Stimulated activated naive B cell treated with anti-CD40 and anti-IgM and Interleukin-4, amounts not matched to agents 10 μg/mL and 1 μg/mL and 100 μg/mL, for 72 hours (primary cell): Measurements from ENCODE around the gene NPBWR2.

Experiments
- ATAC-seq, 2 donors: fragments of 150-1000 bp; cut with Tn5 transposase; replicated peaks; 2 replicates each; pipeline ENCODE4 v1.10.0; 2021; ENCODE audit warnings: moderate library complexity in 1 of 2
- DNase-seq: peaks from one replicate; pipeline ENCODE4 v3.0.0; 2021
- H3K27ac Mint-ChIP-seq: one replicate; pipeline ENCODE4 v1.8.0; 2022; ENCODE audit warnings: mild to moderate bottlenecking, mixed read lengths
- H3K27me3 Mint-ChIP-seq, 2 donors: one replicate each; pipeline ENCODE4 v1.8.0; 2022; ENCODE audit warnings: mixed read lengths in 2 of 2
- H3K36me3 Mint-ChIP-seq, 2 donors: one replicate each; pipeline ENCODE4 v1.8.0; 2022; ENCODE audit warnings: mixed read lengths in 2 of 2, mild to moderate bottlenecking in 1 of 2
- H3K4me1 Mint-ChIP-seq, 2 donors: one replicate each; pipeline ENCODE4 v1.8.0; 2022; ENCODE audit warnings: mixed read lengths in 2 of 2, mild to moderate bottlenecking in 1 of 2
- H3K4me3 Mint-ChIP-seq, 2 donors: one replicate each; pipeline ENCODE4 v1.8.0; 2022; ENCODE audit warnings: mild to moderate bottlenecking in 2 of 2, mixed read lengths in 2 of 2, moderate library complexity in 1 of 2
- H3K9me3 Mint-ChIP-seq, 2 donors: one replicate each; pipeline ENCODE4 v1.8.0; 2022; ENCODE audit warnings: mixed read lengths in 2 of 2, mild to moderate bottlenecking in 1 of 2

Gene NPBWR2

DNA sequence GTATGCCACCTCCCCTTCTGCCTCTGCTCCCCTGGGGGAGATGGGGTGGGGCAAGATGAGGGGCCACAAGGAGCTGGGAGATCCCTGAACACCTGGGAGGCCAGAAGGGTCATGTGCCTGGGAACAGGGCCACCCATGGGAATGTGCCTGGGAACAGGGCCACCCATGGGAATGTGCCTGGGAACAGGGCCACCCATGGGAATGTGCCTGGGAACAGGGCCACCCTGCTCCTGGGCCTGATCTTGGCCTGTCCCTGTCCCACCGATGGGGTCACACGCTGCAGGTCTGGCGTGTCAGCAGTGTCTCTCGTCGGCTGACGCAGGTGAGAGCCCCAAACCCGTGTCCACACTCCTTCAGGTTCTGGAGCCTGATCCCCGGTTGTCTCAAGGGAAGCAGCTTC, 32.4 kb downstream of the NPBWR2 start:
- peak overlapping the region; percentile 76 for H3K27ac Mint-ChIP-seq

DNA sequence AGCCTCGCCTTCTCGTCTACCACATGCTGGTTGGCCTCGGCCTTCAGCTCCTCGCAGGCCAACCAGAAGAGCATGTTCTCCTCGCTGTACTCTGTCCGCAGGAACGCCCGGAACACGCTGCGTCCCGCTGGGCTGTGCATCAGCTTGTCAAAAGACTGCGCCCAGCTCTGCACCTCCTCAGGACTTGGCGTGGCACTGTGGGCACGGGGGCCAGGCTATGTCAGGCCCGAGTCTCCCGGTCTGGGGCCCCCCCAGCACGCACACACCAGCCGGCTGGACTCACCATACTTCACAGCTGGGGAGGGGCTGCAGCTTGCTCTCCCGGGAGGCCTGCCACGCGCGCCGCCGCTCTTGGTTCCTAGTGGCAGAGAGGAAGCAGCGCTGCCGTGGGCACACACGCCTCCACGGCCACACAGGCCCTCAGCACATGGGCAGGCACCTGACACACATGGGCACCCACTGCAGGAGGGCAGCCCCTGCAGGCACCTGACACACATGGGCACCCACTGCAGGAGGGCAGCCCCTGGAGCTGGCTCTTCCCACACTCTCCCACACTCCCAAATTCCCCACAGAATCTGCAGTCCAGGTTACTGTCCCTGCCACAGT, 33.1 kb downstream of the NPBWR2 start:
- Mint-ChIP-seq H3K4me3 (no peak overlapping the region), H3K27ac (peak overlapping the region; percentile 7), H3K36me3 (peaks cover 19 to 33% of the 10 kb centered on the region in 2 donors), H3K27me3 (no peaks in the 10 kb centered on the region), H3K9me3 (no peaks in the 10 kb centered on the region), H3K4me1 (peaks cover 38 to 84% of the 10 kb centered on the region in 2 donors)
- DNase-seq: no peak
- ATAC-seq: no peak

More for the DNA sequence above, 32.4 kb downstream of the NPBWR2 start:
- Mint-ChIP-seq H3K4me1 (peaks cover 38 to 78% of the 10 kb centered on the region in 2 donors), H3K27me3 (no peaks in the 10 kb centered on the region), H3K36me3 (peaks cover 19 to 33% of the 10 kb centered on the region in 2 donors), H3K4me3 (no peak overlapping the region), H3K9me3 (no peaks in the 10 kb centered on the region)
- DNase-seq: no peak
- no peak for ATAC-seq

DNA sequence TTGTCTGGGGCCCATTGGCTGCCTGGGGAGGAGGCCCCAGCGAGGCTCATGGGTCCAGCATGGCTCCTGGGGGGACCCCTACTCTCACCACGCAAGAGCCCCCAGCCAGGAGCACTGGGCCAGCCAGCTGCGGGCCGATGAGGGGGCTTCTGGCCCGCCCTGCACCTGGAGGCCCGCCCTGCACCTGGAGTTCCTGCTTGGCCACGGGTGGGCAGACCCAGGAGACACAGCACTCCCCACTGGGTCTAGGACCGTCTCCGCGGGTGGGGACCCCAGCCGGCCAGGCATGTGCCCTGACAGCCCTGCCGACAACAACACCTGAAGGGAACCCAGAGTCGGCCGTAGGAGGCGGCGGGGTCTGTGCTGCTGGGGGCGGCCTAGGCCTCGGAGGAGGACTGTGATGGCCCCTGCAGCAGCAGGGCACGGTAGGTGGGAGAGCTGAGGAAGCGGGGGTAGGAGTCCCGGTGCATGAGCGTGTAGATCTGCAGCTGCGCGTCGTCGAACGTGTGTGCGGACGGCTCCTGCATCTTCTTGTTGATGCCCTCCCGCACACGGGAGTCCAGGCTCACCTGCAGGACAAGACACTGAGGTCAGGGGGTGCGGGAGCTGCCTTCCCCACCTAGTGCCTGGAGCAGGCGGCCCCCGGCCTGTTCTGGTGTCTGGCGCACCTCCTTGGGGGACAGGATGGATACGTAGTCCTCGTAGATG, 33.7 kb downstream of the NPBWR2 start:
- DNase-seq (no peak), ATAC-seq (no peak)
- H3K27me3 Mint-ChIP-seq: no peaks in the 10 kb centered on the region
- peaks cover 38 to 84% of the 10 kb centered on the region in 2 donors for H3K4me1 Mint-ChIP-seq
- no peak overlapping the region for H3K4me3 Mint-ChIP-seq
- peaks cover 14 to 33% of the 10 kb centered on the region in 2 donors for H3K36me3 Mint-ChIP-seq
- no peak overlapping the region for H3K27ac Mint-ChIP-seq
- no peaks in the 10 kb centered on the region for H3K9me3 Mint-ChIP-seq

DNA sequence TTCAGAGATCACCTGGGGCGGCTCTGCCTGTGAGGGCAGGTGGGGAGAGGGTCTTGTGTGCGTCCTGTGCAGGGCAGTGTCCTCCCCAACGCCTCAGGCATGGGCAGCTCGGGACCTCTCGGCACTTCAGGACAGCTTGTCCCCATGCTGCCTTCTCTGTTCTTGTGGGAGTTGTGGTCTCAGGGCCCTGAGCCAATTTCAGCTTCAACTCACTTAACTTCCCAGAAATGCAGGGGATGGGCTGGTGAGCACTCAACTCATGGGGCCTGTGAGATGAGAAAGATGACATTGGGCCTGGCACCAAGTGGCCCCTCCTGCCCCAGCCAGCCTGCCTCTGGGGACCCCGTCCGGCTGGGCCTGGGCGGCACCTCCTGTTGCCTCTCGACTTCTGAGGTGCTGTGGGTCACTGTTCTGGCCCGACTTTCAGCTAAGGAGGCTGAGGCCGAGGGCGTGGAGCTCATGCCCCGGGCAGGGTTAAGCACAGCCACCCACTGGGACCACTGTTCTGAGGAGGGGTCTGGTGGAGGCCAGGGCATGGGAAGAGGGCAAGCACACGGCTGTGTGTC, 34.8 kb downstream of the NPBWR2 start:
- peak overlapping the region; percentile 87 for H3K27ac Mint-ChIP-seq
- H3K4me3 Mint-ChIP-seq: no peak overlapping the region
- DNase-seq (no peak), ATAC-seq (no peak)
- H3K4me1 Mint-ChIP-seq: peaks cover 42 to 82% of the 10 kb centered on the region in 2 donors
- H3K27me3 Mint-ChIP-seq: no peaks in the 10 kb centered on the region
- no peaks in the 10 kb centered on the region for H3K9me3 Mint-ChIP-seq
- H3K36me3 Mint-ChIP-seq: peaks cover 12 to 29% of the 10 kb centered on the region in 2 donors

DNA sequence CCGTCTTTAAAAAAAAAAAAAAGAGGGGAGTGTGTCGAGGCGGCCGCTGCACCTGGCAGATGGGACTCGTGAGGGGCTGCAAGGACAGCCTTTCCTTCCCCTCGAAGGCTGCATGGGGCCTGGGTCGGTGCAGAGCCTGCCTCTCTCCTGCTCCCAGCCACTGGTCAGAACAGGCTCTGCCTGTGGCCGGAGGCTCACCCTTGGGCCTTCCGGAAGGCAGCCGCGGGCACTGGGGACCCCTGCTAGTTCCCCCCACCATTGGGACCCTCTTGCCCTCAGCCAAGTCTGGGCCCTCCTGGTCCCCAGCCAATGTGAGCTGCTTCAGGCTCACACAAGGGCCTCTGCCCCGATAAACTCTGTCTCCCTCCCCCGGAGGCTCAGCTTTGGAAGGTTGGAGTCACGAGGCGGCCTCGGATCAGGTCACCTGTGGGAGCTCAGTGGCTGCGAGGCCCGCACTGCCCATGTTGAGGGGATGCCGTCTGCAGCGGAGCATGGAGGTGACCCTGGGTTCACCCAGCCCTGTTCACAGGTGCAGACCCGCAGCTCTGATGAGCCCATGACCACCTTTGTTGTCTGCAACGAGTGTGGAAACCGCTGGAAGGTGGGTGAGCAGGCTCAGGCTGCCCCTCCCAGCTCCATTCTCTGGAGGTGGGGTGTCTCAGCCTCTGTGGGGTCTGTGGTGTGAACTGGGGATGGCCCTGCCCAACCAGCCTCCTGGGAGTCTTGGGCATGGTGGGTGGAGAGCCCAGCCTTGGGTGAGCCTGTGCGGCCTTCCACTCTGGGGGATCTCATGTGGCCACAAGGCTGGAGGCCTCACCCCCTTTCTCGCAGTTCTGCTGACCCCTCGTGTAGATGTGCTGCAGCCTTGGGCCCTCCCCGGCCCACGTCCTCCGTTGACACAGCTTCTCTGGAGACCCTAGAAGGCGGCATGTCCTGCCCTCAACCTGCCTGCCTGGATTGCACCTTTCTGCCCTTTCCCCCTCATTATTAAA, 35.7 kb downstream of the NPBWR2 start:
- Mint-ChIP-seq H3K4me1 (peaks cover 41 to 82% of the 10 kb centered on the region in 2 donors), H3K9me3 (no peaks in the 10 kb centered on the region), H3K27ac (peak overlapping the region; percentile 87), H3K36me3 (peaks cover 10 to 25% of the 10 kb centered on the region in 2 donors), H3K27me3 (no peaks in the 10 kb centered on the region), H3K4me3 (peak overlapping the region in 1 of 2 donors; percentile 15)
- peak; percentile 3 for ATAC-seq
- no peak for DNase-seq

DNA sequence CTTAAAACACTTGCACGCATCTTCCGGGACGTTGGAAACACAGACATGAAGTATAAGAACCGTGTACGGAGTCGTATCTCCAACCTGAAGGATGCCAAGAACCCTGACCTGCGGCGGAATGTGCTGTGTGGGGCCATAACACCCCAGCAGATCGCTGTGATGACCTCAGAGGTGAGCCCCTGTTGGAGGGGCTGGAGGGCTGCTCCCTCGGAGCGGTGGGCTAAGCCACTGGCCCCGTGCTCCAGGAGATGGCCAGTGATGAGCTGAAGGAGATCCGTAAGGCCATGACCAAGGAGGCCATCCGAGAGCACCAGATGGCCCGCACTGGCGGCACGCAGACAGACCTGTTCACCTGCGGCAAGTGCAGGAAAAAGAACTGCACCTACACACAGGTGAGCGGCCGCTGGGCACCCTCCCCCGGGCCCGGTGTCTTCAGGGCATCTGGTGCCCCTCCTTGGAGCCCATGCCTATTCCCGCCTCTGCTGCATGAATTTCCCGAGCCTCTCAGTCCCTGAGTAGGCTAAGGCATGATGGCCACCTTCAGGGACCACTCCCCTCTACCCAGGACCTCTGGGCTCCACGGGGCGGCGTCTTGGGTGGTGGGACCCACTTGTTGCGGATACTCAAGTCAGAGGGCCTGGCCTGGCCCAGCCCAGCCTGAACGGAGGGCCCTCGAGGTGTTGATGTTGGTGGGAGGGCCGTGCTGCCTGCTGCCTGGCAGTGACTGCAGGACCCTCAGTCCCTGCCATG, 36.9 kb downstream of the NPBWR2 start:
- H3K27ac Mint-ChIP-seq: peak overlapping the region; percentile 54
- peaks cover 45 to 82% of the 10 kb centered on the region in 2 donors for H3K4me1 Mint-ChIP-seq
- DNase-seq (no peak), ATAC-seq (no peak)
- H3K27me3 Mint-ChIP-seq: no peaks in the 10 kb centered on the region
- H3K9me3 Mint-ChIP-seq: no peaks in the 10 kb centered on the region
- no peak overlapping the region for H3K4me3 Mint-ChIP-seq
- H3K36me3 Mint-ChIP-seq: peaks cover 3 to 19% of the 10 kb centered on the region in 2 donors

DNA sequence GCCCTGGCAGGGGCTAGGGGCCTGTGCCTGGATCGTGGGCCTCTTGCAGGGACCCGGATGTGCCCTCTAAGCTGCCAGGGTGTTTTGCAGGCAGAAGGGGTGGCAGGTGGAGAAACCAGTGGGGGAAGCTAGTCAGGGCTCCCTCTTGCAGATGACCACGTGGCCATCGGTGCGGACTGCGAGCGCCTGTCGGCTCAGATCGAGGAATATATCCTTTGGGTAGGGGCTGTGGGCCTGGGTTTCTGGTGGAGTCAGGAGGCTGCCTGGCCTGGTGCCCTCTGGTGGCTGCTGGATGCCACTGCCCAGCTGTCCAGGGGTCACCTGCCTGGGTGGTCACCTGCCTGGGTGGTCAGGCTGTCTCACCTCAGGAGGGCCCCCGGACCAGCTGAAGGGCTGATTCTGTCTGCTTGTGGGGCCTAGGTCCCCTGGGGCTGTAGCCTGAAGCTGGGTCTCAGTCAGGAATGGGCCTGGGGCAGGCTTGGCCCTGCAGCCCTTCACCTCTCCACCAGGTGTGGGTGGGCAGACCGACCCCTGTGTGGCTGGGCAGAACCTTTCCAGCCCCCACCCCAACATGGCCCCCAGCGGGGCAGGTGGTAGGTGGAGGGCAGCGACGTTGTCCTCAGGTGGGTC, 37.6 kb downstream of the NPBWR2 start:
- peaks cover 2 to 13% of the 10 kb centered on the region in 2 donors for H3K36me3 Mint-ChIP-seq
- ATAC-seq (no peak), DNase-seq (no peak)
- H3K27me3 Mint-ChIP-seq: no peaks in the 10 kb centered on the region
- H3K4me1 Mint-ChIP-seq: peaks cover 49 to 82% of the 10 kb centered on the region in 2 donors
- peak overlapping the region; percentile 20 for H3K27ac Mint-ChIP-seq
- no peaks in the 10 kb centered on the region for H3K9me3 Mint-ChIP-seq
- no peak overlapping the region for H3K4me3 Mint-ChIP-seq

DNA sequence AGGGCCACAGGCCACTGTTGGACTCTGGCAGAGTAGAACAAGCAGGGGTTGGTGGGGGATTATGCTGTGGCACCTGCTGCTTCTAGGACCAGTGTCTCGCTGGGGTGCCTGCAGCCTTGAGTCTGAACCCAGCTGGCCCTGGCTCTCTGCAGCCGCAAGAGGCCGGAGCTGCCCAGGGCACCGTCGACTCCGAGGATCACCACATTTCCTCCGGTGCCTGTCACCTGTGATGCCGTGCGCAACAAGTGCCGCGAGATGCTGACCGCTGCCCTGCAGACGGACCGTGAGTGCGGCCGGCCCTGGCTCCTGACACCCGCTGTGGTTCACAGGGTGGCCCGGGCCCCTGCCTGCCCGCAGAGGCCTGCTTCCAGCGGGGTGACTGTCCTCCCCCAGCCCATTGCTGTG, 38.2 kb downstream of the NPBWR2 start:
- DNase-seq (no peak), ATAC-seq (no peak)
- Mint-ChIP-seq H3K36me3 (peaks cover 2 to 10% of the 10 kb centered on the region in 2 donors), H3K9me3 (no peaks in the 10 kb centered on the region), H3K27ac (no peak overlapping the region), H3K27me3 (no peaks in the 10 kb centered on the region), H3K4me1 (peaks cover 52 to 82% of the 10 kb centered on the region in 2 donors), H3K4me3 (no peak overlapping the region)

DNA sequence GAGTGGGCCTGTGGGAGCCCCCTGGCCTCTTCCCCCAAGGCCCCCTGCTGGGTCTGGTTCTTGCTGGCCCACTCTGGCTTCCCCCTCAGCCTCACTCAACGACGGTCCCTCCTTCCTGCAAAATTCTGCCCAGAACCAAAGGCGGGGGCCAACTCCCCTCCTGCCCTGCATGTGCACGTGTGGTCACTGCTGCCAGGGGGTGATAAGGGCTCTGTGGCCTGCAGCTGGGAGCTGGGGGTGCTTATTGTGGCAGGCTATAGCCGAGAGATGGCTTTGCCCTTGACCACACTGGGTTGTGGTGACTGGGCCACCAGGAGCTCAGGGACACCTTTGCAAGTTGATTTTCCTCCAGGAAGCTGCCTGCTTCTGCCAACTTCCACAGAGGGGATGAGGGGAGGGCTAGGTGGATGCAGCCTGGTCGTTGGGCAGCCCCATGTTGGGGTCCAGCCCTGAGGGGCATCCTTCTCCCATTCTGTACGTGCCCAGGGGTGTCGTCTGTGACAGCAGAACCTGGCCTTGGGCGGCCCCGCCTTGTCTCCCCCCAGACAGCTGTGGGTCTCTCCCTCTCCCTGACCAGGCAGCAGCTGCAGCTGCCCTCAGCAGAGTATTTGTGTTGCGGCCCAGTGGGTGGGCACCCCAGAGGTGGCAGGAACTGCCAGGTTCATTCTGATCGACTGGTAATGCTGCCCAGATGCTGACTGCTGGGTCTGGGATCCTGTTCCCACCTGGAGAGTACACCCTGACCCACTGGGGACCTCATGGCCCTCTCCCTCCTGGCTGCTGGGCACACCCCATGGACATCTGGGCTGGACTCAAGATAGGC, 38.8 kb downstream of the NPBWR2 start:
- peak overlapping the region; percentile 42 for H3K27ac Mint-ChIP-seq

DNA sequence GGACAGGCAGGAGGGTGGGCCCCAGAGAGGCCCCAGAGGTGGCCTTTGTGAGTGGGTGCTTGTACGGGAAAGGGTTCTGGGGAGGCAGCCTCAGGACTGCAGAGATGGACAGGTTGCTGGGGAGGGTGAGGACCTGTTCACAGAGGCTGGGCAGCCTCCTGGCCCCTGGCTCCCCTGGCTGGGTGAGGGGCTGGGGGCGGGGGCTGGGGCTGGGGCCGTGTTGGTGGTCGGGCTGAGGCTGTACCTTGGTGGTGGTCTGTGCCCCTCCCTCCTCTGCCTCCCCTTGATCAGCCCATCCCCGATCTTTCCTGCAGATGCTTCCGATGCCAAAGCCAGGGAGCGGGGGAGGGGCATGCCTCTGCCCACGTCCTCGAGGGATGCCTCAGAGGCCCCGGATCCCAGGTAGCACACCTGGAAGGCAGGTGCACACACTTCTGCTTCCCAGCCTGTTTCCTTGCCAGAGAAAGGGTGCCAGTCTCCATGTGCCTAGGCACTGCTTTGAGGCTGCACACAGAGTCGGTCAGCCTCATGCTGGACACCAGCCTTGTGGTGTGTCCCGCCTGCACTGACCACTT, 39.5 kb downstream of the NPBWR2 start:
- Mint-ChIP-seq H3K9me3 (no peaks in the 10 kb centered on the region), H3K27ac (peak overlapping the region; percentile 14), H3K4me1 (peaks cover 57 to 82% of the 10 kb centered on the region in 2 donors)

More for the DNA sequence above, 38.8 kb downstream of the NPBWR2 start:
- H3K27me3 Mint-ChIP-seq: no peaks in the 10 kb centered on the region
- DNase-seq (no peak), ATAC-seq (no peak)
- H3K9me3 Mint-ChIP-seq: no peaks in the 10 kb centered on the region
- H3K4me3 Mint-ChIP-seq: no peak overlapping the region
- peaks cover 2 to 10% of the 10 kb centered on the region in 2 donors for H3K36me3 Mint-ChIP-seq
- H3K4me1 Mint-ChIP-seq: peaks cover 57 to 82% of the 10 kb centered on the region in 2 donors

DNA sequence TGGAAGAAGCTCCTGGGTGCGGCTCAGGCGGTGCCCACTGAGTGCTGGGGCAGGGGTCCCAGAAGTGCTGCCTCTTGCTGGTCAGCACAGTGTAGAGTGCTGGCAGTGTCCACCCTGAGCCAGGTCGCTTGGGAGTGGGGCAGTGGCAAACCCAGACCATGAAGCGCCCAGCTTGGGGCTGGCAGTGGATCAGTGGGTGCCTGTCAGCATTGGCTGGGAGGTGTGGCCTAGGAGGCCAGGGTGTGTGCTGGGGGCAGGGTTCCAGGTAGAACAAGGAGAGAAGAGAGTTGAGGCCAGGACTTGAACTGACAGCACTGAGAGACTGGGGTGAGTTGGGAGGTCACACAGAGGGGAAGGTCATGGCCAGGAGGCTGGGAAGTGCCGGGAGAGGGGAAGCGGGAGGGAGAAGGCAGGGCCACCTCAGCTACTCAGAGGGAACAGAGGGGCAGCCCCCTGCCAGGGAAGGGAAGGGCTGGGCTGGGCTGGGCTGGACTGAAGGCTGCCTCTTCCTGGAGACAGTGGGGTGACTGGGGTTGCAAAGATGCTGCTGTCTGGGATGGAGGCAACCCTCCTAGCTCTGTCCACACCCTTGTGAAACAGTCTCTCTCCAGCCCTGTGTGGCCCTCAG, 40.2 kb downstream of the NPBWR2 start:
- no peak overlapping the region for H3K4me3 Mint-ChIP-seq
- DNase-seq (no peak), ATAC-seq (no peak)
- no peaks in the 10 kb centered on the region for H3K27me3 Mint-ChIP-seq
- peaks cover 54 to 85% of the 10 kb centered on the region in 2 donors for H3K4me1 Mint-ChIP-seq
- H3K27ac Mint-ChIP-seq: peak overlapping the region; percentile 14
- peaks cover 2 to 6% of the 10 kb centered on the region in 2 donors for H3K36me3 Mint-ChIP-seq
- no peaks in the 10 kb centered on the region for H3K9me3 Mint-ChIP-seq

More for the DNA sequence above, 39.5 kb downstream of the NPBWR2 start:
- no peak overlapping the region for H3K4me3 Mint-ChIP-seq
- H3K36me3 Mint-ChIP-seq: peaks cover 2 to 10% of the 10 kb centered on the region in 2 donors
- no peak for DNase-seq
- no peaks in the 10 kb centered on the region for H3K27me3 Mint-ChIP-seq
- no peak for ATAC-seq

DNA sequence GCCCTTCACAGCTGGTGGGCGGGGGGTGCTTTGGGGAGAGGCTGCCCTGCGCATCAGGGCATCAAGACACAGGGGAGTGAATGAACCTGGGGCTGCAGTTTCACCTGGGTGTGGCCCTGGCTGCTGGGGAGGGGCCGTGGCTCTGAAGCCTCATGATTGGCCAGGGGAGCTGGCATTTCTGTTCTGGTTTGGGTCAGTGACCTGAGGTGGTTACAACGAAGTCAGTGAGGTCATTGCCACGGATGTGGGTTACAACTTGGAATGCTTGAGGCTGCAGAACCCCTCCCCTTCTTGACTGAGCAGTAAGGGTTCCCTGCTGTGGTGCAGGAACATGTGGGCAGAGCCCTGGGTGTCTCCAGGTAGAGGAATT, 41.4 kb downstream of the NPBWR2 start:
- peaks cover 0 to 2% of the 10 kb centered on the region in 2 donors for H3K36me3 Mint-ChIP-seq
- H3K4me1 Mint-ChIP-seq: peaks cover 50 to 75% of the 10 kb centered on the region in 2 donors

More for the DNA sequence above, 41.4 kb downstream of the NPBWR2 start:
- DNase-seq (peak; percentile 74), ATAC-seq (peak; percentile 71 to 72)
- Mint-ChIP-seq H3K27me3 (no peaks in the 10 kb centered on the region), H3K4me3 (peak overlapping the region; percentile 60), H3K9me3 (no peaks in the 10 kb centered on the region), H3K27ac (peak overlapping the region; percentile 92)
